Colonic mucosa (tissue), 4 donors: ENCODE data around the gene CRYBA2. TPM values are rescaled to one million over a fixed set of nuclear protein-coding genes. Genes with fewer than 3 reads are reported as not detected.

Experiments used
- DNase-seq: peaks from one replicate; pipeline ENCODE4 v3.0.0-alpha.2; 2020
- H3K27ac ChIP-seq: fragments of 200-600 bp; one replicate; pipeline ENCODE4 v1.8.0; 2021
- H3K27me3 ChIP-seq: fragments of 200-600 bp; one replicate; pipeline ENCODE4 v1.8.0; 2021
- H3K36me3 ChIP-seq: fragments of 200-600 bp; one replicate; pipeline ENCODE4 v1.8.0; 2021
- H3K4me1 ChIP-seq: fragments of 200-600 bp; one replicate; pipeline ENCODE4 v1.8.0; 2021; ENCODE audit warnings: mild to moderate bottlenecking
- H3K4me3 ChIP-seq: fragments of 200-600 bp; one replicate; pipeline ENCODE4 v1.8.0; 2021
- H3K9ac ChIP-seq, 2 donors: one replicate each; pipeline ENCODE4 v1.7.0; 2013; ENCODE audit warnings: control low read depth in 2 of 2, low read depth in 2 of 2, low read length in 2 of 2
- H3K9me3 ChIP-seq: fragments of 200-600 bp; one replicate; pipeline ENCODE4 v1.8.0; 2021
- intact Hi-C: fragments of 100-400 bp; cut with DNase I; formaldehyde crosslinking; loops from one replicate; pipeline ENCODE4 v1.14.1; 2022
- total RNA-seq, 2 donors: library from RNA; stranded (reverse); fragmentation: NEBNext Ultra II Directional in 1 of 2; extraction: Animal tissue kit (Norgen Biotek cat#: 25700) in 1 of 2; gene quantifications; one replicate each; pipeline ENCODE4 v1.2.1, GENCODE V29; 2021
- TF ChIP-seq, protein P1 (sequence below): fragments of 200-600 bp; IDR thresholded peaks from one replicate; pipeline ENCODE4 v1.8.0; 2022; ENCODE audit warnings: antibody characterized with exemption, mild to moderate bottlenecking
- donor health status: healthy.
- donor health status: DM: no; HTN: no; CAD: no.
- donor health status: DM: no; HTN: no; CAD: no.

Gene CRYBA2
- total RNA-seq, 2 donors from 2014 or later: 3.4 to 5.5 TPM

DNA sequence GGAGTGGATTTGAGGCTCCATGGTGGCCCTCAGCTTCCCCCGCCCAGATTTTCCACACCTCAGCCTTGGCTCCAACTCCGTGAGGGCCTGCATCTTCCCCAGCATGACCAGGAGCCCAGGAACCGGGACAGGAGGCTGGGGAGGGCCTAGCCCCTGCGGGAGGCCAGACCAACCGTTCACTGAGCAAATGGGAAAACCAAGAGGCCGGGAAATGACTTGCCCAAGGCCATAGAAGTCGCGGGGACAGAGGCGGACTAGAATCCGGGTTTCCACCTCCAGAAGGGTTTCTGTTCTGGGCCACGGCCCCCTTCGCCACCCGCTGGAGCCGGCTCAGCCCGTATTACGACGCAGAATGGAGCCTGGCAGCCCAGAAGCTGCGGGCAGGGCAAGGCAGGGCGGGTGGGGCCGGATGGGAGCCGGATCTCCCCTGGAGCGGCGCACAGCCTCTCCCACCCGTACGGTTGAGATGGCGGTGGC lies 7.9 kb upstream of the CRYBA2 start:
- H3K4me3 ChIP-seq: peak overlapping the region; percentile 48
- H3K36me3 ChIP-seq: no peaks in the 10 kb centered on the region
- H3K4me1 ChIP-seq: no peaks in the 10 kb centered on the region
- H3K27ac ChIP-seq: peak overlapping the region; percentile 79
- peaks cover 23% of the 10 kb centered on the region for H3K27me3 ChIP-seq
- DNase-seq: peak; percentile 30
- H3K9me3 ChIP-seq: no peaks in the 10 kb centered on the region
- TF ChIP-seq, protein P1, sequence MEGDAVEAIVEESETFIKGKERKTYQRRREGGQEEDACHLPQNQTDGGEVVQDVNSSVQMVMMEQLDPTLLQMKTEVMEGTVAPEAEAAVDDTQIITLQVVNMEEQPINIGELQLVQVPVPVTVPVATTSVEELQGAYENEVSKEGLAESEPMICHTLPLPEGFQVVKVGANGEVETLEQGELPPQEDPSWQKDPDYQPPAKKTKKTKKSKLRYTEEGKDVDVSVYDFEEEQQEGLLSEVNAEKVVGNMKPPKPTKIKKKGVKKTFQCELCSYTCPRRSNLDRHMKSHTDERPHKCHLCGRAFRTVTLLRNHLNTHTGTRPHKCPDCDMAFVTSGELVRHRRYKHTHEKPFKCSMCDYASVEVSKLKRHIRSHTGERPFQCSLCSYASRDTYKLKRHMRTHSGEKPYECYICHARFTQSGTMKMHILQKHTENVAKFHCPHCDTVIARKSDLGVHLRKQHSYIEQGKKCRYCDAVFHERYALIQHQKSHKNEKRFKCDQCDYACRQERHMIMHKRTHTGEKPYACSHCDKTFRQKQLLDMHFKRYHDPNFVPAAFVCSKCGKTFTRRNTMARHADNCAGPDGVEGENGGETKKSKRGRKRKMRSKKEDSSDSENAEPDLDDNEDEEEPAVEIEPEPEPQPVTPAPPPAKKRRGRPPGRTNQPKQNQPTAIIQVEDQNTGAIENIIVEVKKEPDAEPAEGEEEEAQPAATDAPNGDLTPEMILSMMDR: no peak
- peak overlapping the region; percentile 52 to 66 for H3K9ac ChIP-seq
- intact Hi-C loops: no loop called here

DNA sequence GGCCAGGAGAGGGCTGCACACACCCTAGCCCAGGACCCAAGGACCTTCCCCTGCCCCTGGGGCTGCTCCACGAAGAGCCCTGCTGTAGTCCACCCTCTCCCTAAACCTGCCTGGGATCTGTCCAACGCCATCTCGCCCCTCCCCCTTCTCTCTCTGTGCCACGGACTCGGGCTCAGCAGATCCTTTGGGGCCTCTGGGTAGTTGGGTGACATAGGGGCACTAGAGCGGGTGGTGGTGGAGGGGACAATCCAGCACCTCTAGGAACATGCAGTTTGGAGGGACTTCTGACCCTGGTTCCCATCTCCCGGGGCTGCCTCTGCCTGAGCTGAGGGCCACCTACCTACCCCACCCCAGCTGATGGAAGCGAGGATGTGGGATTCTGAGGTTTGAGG lies 7.3 kb upstream of the CRYBA2 start:
- peak; percentile 50 for DNase-seq
- H3K9ac ChIP-seq: peak overlapping the region; percentile 52 to 66
- H3K27me3 ChIP-seq: peaks cover 27% of the 10 kb centered on the region
- peak overlapping the region; percentile 48 for H3K4me3 ChIP-seq
- H3K27ac ChIP-seq: peak overlapping the region; percentile 79
- H3K4me1 ChIP-seq: peaks cover 3% of the 10 kb centered on the region
- intact Hi-C loops: no loop called here
- H3K36me3 ChIP-seq: no peaks in the 10 kb centered on the region
- TF ChIP-seq, protein P1: no peak
- no peaks in the 10 kb centered on the region for H3K9me3 ChIP-seq

DNA sequence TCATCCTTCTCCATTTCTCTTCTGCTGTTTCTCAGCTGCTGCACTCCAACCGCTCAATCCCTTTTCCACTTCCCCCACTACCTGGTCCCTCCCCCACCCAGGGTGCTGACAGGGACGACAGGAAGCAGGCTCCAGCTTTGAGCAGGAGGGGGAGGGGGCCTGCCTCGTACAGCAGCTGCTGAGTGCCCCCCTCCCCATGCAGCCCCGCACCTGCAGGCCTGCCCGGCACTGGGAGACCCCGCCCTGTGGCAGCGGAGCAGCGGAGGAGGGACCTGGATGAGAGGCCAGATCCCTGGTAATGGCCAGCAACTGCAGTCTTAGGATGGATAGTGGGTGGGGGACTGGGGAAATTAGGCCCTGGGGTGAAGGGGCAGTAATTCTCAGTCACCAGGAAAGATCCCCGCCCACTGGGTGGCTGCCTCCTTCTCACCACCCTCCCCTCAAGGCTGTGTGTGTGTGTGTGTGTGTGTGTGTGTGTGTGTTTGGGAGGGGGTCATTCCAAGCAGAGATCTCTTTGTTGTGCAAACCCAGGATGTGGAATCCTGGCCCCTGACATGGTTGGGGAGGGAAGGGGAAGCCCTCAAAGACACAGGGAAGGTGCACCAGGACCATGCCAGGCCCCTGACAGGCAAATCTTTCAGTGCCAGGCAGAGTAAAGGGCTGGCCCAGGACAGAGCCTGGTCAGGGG lies 6.8 kb upstream of the CRYBA2 start:
- H3K9ac ChIP-seq: peak overlapping the region in 1 of 2 donors; percentile 52
- H3K4me1 ChIP-seq: peaks cover 3% of the 10 kb centered on the region
- TF ChIP-seq, protein P1: no peak
- peak; percentile 41 for DNase-seq
- no peaks in the 10 kb centered on the region for H3K36me3 ChIP-seq
- peak overlapping the region; percentile 48 for H3K4me3 ChIP-seq
- intact Hi-C loops: no loop called here
- peak overlapping the region; percentile 79 for H3K27ac ChIP-seq
- no peaks in the 10 kb centered on the region for H3K9me3 ChIP-seq
- peaks cover 31% of the 10 kb centered on the region for H3K27me3 ChIP-seq

DNA sequence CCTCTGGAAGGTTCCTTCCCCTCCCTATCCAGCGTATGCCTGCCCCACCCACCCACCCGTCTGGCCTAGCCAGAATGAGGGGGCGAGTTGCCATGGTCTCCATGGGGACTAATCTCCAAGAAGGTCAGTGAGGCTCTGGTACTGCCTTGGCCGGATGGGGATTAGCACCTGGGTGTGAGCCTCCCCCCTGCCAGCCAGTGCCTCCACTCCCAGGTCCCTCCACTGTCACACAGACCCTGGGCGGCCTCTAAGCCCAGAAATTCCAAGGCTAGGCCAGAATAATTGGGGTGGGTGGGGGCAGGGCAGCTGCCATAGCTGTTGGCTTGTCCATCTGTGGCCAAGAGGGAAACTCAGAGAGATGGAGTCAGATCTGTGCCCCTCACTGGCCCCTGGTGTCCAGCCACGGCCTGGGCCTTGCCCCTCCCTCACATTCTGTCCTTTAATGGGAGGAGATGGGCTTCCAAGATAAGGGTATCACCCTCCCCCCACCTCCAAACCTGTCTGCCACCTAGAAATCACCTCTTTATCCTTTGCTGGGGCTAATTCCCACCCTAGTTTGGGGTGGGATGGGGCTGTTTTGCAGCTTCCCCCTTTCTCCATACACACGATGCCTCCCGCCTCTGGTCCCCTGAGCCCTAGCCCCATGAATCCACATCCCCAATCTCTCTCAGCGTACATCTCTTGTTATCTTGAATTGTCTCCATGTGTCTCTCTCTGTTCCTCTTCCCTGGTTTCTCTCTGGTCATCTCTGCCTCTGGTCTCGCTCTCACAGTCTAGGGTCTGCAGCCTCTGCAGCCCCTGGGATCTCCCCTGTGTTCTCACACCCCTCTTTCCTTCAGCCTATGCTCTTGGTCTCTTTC lies 6.0 kb upstream of the CRYBA2 start:
- intact Hi-C loops: no loop called here

DNA sequence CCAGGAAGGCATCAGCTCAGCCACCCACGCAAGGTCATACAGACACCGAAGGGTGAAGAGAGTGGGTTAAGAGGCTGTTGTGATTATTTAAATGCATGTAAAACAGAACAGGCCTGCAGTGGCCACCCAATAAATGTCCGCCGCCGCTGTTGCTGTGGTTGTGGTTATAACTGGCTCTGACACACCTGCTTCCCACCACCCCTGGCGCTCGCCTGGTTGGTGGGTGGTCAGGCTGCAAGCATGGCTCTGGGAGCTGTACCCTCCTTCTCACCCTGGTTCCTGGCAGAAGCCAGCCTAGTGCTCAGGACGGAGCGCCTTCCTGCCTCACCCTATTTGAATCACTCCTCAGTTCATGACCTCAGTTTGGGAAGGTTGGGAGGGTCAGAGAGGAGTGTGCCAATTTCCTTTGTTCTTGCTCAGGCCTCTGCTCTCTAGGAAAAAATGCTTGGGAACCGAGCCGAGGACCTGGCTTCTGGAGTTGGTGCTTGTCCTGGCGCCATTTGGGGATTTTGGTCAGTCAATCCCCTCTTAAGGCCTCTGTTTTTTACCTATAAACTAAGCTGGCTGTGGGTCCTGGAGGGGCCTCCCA lies 5.3 kb upstream of the CRYBA2 start:
- no peak for DNase-seq
- H3K4me1 ChIP-seq: peaks cover 9% of the 10 kb centered on the region
- H3K36me3 ChIP-seq: no peaks in the 10 kb centered on the region
- intact Hi-C loops: no loop called here
- H3K9me3 ChIP-seq: no peaks in the 10 kb centered on the region
- TF ChIP-seq, protein P1: no peak
- no peak overlapping the region for H3K27ac ChIP-seq
- H3K4me3 ChIP-seq: no peak overlapping the region
- H3K27me3 ChIP-seq: peaks cover 44% of the 10 kb centered on the region
- H3K9ac ChIP-seq: no peak overlapping the region

More for the DNA sequence above, 6.0 kb upstream of the CRYBA2 start:
- H3K36me3 ChIP-seq: no peaks in the 10 kb centered on the region
- H3K27ac ChIP-seq: peak overlapping the region; percentile 47
- H3K9ac ChIP-seq: peak overlapping the region in 1 of 2 donors; percentile 42
- peaks cover 3% of the 10 kb centered on the region for H3K4me1 ChIP-seq
- H3K27me3 ChIP-seq: peaks cover 37% of the 10 kb centered on the region
- H3K9me3 ChIP-seq: no peaks in the 10 kb centered on the region
- no peak overlapping the region for H3K4me3 ChIP-seq
- TF ChIP-seq, protein P1: no peak
- no peak for DNase-seq
